ENCODE results near the gene GAS2L2. TPM values are rescaled to one million over a fixed set of nuclear protein-coding genes. Genes with fewer than 3 reads are reported as not detected.

GAS2L2 gene
- total and polyA plus RNA-seq, 2 experiments from 2014 or later: 0.06 TPM; not detected in 1

- H3K36me3 Mint-ChIP-seq (ENCODE audit: low read depth): peaks cover 20% of the 10 kb centered on the region
Measured at GRCh38 chr17:35710950-35711349, 42.1 kb downstream of the GAS2L2 start.

More at GRCh38 chr17:35710950-35711349, 42.1 kb downstream of the GAS2L2 start:
- Histone ChIP-seq H3K27me3 (ENCODE audit: insufficient read depth) (no peaks in the 10 kb centered on the region), H3K36me3 (ENCODE audit: insufficient read depth) (peaks cover 10% of the 10 kb centered on the region), H2AFZ (no peak overlapping the region), H3K27ac (ENCODE audit: low read depth) (no peak overlapping the region), H4K20me1 (replicated peaks; ENCODE audit: insufficient read depth) (peaks cover 10% of the 10 kb centered on the region), H3K4me3 (no peak overlapping the region), H3K9me2 (ENCODE audit: insufficient read depth) (no peaks in the 10 kb centered on the region), H3F3A (replicated peaks; ENCODE audit: low read depth) (no peaks in the 10 kb centered on the region), H3K4me1 (ENCODE audit: insufficient read depth) (no peaks in the 10 kb centered on the region), H3K4me2 (no peak overlapping the region), H3K79me2 (replicated peaks; ENCODE audit: insufficient read depth) (no peaks in the 10 kb centered on the region)
- H3K27ac Mint-ChIP-seq: no peak overlapping the region
- peaks cover 3% of the 10 kb centered on the region for H3K27me3 Mint-ChIP-seq (ENCODE audit: insufficient read depth, low read depth, poor library complexity)
- peak; percentile 62 for ATAC-seq
- TF ChIP-seq NANOG (IDR thresholded peaks at IDR 0.05; ENCODE audit: borderline replicate concordance): no peak
- TF ChIP-seq REST (IDR thresholded peaks at IDR 0.05; ENCODE audit: unreplicated experiment): no peak
- TF ChIP-seq EZH2phosphoT487 (IDR thresholded peaks at IDR 0.05; ENCODE audit: unreplicated experiment): no peak
- TF ChIP-seq ZNF331 (CRISPR knock-in tag; IDR thresholded peaks at IDR 0.05; ENCODE audit: low read depth): no peak
- no peak for TF ChIP-seq JUNB (IDR thresholded peaks at IDR 0.05; ENCODE audit: unreplicated experiment)
- TF ChIP-seq EZH2 (IDR thresholded peaks at IDR 0.05; ENCODE audit: low read depth, unreplicated experiment): no peak
- TF ChIP-seq ZNF462 (CRISPR knock-in tag; IDR thresholded peaks at IDR 0.05): no peak
- no peak for TF ChIP-seq CTCF (conservative IDR thresholded peaks at IDR 0.05; ENCODE audit: low read depth in 2 of 2)
- TF ChIP-seq POLR2AphosphoS5 (IDR thresholded peaks at IDR 0.05; ENCODE audit: low read depth): no peak
- no peak for TF ChIP-seq ETS1 (IDR thresholded peaks at IDR 0.05)
- no peak for TF ChIP-seq ZNF114 (CRISPR knock-in tag; IDR thresholded peaks at IDR 0.05)
- TF ChIP-seq CREB1 (CRISPR knock-in tag; IDR thresholded peaks at IDR 0.05; ENCODE audit: low read depth): no peak
- no peak for TF ChIP-seq STAT1 (IDR thresholded peaks at IDR 0.05; ENCODE audit: unreplicated experiment)
- H3K4me1 Mint-ChIP-seq: no peaks in the 10 kb centered on the region
- no peak for DNase-seq (ENCODE audit: low spot score)
- H3K9me3 Mint-ChIP-seq: no peaks in the 10 kb centered on the region
- no peak overlapping the region for H3K4me3 Mint-ChIP-seq

Data from GM23338 (cell line).